ENCODE results near the gene CACNA2D3.

Gene CACNA2D3

DNA sequence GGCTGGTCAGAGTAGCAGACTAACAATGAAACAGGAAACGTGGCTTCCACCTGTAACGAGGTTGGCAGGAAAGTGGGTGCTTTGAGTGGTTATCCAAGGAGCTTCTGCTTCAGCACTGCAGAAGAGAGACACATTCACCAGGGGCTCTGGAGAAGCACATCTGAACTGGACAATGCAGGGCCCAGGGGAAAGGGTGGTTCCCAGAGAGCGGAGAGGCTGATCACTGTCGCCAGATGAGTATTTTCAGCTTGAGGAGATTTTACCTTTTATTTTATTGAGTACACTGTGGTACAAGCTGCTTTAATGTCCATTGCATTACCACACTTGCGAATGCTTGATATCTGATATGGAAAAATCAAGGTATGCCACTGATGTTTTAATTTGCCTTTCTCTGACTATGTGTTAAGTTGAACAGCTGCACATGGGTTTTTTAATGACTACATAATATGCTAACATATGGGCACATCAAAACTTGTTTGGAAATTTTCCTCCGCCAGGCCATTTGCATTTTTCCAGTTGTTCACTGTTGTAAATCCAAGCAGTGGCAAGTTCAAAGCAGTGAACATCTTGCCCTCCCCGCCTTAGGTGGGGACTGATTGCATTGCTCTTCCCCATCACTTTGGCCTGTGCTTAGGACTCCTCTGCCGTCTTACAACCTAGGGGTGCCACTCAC is 753.4 kb downstream of the CACNA2D3 start:
- no peak for DNase-seq (ENCODE audit: insufficient read length, low spot score)
- TF ChIP-seq CTCF (IDR thresholded peaks at IDR 0.05; ENCODE audit: insufficient read depth, missing control alignments) = no peak
- no peak for FAIRE-seq

- DNase-seq (ENCODE audit: insufficient read length, low spot score) (no peak), FAIRE-seq (no peak)
- TF ChIP-seq CTCF (IDR thresholded peaks at IDR 0.05; ENCODE audit: insufficient read depth, missing control alignments) = no peak
Observed at GRCh38 chr3:54876694-54877093, 754.3 kb downstream of the CACNA2D3 start.

DNA sequence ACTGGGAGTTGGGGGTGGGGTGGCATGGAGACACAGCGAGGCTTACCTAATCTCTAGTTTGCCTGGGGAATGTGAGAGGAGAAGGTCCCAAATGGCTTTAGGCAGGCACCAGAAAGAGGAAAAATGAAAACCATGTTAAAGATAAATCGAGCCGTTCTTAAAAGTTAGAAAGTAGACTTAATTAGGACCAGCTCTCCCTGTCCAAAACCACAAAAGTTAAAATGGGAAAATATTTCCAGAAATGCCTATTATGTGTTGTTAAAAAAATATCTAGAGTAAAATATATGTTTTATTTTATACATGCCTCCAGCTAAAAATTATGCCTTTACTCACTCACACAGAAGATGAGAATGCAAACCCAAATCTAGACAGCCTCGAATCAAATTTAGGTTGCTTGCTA is 755.4 kb downstream of the CACNA2D3 start:
- FAIRE-seq = no peak
- TF ChIP-seq CTCF (IDR thresholded peaks at IDR 0.05; ENCODE audit: insufficient read depth, missing control alignments) = no peak
- DNase-seq (ENCODE audit: insufficient read length, low spot score) = no peak

DNA sequence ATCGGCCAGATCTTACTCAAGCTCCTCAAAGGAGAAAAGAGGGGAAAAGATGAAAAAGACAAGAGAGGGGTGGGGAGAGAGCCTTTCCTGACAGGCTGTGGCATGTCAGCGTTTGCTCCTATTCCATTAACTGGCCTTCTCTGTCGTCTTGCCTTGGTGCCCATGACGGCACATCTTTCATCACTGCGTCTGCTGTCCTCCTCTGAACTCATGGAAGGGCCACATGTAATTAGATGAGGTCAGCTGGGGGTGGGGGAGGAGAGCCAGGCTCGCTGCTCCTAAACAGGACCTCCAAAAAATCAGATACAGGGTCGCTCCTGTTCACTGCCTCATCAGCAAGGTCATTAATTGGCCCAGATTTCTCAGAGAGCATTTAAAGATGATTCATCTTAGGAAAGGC is 755.8 kb downstream of the CACNA2D3 start:
- no peak for FAIRE-seq
- TF ChIP-seq CTCF (IDR thresholded peaks at IDR 0.05; ENCODE audit: insufficient read depth, missing control alignments) = no peak
- DNase-seq (ENCODE audit: insufficient read length, low spot score) = no peak

DNA sequence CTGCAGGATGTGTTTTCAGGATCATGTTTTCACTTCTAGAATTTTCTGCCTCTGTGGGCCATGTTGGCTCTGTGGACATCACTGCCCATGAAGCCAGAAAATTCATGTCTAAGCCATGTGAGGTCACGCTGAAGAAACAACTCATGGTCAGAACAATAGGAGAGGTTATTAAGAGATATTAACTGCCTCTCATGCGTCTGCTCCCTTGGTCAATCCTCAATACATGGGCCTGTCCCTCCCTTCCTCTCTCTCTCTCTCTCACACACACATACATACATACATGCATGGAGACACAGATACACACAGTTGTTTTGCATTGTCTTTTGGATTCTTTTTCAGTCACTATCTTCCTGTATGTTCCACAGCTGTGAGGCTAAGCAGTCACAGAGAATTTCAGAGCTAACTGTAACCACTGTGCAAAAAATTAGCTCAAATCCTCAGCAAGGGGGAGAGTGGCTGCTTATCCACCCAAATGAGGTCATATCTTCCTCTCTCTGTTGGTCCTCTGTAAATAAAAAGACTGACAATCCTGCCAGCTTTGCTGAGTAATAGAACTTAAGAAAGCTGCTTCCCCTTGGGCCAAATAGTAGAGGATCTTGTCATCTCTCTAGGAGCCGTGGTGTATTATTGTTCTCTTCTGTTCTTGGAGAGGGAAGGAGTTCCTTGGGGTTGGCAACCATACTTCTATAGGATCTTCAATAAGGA is 759.9 kb downstream of the CACNA2D3 start:
- no peak for FAIRE-seq
- DNase-seq (ENCODE audit: insufficient read length, low spot score) = no peak
- no peak for TF ChIP-seq CTCF (IDR thresholded peaks at IDR 0.05; ENCODE audit: insufficient read depth, missing control alignments)

DNA sequence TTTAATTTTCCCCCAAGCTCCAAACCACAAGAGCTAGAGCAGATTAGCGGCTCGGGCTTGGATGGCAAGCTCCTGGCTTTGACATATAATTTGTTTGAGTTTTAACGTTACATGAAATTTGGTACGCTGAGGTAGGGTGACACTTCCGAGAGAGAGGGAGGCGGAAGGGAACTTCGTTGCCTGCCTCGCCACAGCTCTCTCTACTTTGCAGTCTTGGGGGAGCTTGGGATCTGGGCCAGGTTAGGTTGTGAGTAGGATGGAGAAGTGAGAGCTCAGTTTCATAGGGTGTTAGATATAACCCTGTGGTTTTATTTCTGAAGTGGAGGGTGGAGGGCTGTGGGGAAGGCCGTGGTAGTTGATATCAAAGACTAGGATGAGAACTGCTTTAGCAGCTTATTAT is 765.8 kb downstream of the CACNA2D3 start:
- TF ChIP-seq CTCF (IDR thresholded peaks at IDR 0.05; ENCODE audit: insufficient read depth, missing control alignments) = no peak
- DNase-seq (ENCODE audit: insufficient read length, low spot score) (no peak), FAIRE-seq (no peak)

GRCh38 chr3:54888873-54889272 is 766.5 kb downstream of the CACNA2D3 start:
- TF ChIP-seq CTCF (IDR thresholded peaks at IDR 0.05; ENCODE audit: insufficient read depth, missing control alignments) = no peak
- FAIRE-seq = no peak
- DNase-seq (ENCODE audit: insufficient read length, low spot score) = no peak

All from D721Med (cell line).